ENCODE measurements around the gene FBXO45. TPM values are rescaled to one million over a fixed set of nuclear protein-coding genes. Genes with fewer than 3 reads are reported as not detected.
"Not testable (repeated sequence)": the region's sequence is repeated elsewhere in the genome, so short reads cannot be mapped to it uniquely, and the experiment has no call there.

FBXO45 gene
- total RNA-seq, 1 experiment from 2014 or later = 14.0 TPM

DNA sequence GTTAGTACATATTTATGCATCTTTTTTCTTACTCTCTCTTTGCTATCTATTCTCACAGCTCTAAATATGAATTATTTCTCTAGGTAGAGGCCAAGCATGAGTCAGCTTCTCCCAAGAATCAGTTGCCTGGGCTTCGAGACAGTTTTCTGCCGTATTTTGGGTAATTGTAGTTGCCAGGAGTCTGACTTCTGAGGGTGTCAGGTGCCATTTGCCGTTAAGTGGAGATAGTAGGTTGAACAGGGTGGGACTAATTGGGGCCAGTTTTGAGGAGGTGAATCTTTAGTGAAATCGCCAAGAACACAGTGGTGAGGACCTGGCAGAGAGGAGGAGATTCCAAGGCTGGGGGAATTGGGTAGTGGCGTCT lies 63.2 kb downstream of the FBXO45 start:
- DNase-seq (ENCODE audit: low read depth, low spot score) = no peak
- in situ Hi-C loops (cut with HindIII; ENCODE audit: low pct_unique_long_range_greater_than_20kb, low sequenced_read_pairs) = no loop called here

DNA sequence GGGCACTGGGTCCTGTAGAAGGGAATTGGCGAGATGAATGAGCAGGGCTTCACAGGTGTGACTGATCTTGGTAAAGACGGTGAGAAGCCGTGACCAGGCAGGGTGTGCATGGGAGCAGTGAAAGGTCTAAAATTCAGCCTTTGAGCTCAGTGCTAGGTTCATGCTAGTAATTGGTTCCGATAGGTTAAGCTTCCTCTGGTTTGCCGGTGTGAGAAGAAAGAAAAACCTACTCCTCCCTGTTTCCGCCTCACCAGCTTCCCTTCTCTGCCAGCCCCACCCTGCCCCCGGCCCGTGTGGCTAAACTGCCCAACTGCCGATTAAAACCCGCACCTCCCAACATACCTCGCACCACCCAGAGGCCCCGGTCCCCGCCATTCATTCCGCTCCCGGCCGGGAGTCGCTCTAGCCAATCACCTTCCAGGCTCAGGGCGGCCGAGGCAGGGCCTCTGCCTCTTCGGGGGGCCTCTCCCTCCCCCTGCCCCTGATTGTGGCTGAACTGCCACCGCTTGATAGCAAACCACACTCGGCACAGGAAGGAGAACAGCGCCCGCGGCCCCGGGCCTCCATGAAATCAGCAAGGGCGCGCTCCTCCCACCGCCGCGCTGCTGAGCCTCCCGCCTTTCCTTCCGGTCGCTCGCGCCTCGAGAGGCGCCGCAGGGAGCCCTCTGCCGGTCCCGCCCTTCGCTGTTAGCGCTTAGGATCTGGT lies 63.7 kb downstream of the FBXO45 start:
- DNase-seq (ENCODE audit: low read depth, low spot score) = peak; percentile 73
- in situ Hi-C loops (cut with HindIII; ENCODE audit: low pct_unique_long_range_greater_than_20kb, low sequenced_read_pairs) = no loop called here

DNA sequence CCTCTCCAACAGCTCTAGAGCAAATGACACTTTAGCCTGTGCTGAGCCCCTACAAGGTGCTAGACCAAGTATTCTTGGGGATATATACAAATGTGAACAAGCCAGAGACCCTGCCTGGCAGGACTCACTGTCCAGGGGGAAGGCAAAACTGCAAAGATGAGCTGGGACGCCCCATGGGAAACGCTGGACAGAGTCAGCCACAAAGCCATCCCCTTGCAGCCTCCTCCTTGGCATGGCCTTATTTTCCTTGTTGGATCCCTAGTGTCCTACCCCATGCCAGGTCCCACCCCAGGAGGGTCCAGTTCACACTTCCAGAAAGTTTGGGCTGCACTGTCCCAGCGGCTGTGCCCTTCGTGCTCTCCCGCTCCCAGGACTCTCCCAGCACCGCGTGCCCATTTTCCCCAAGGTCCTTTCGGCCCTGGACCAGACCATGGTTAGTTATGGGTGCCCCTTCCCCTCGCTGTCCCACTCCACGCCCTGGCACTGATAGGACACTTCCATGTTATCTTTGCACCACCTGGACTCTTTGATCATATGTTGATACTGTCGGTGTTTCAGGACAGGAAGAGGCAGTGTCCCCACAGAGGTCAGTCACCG lies 65.2 kb downstream of the FBXO45 start:
- no peak for DNase-seq (ENCODE audit: low read depth, low spot score)
- in situ Hi-C loops (cut with HindIII; ENCODE audit: low pct_unique_long_range_greater_than_20kb, low sequenced_read_pairs) = no loop called here

DNA sequence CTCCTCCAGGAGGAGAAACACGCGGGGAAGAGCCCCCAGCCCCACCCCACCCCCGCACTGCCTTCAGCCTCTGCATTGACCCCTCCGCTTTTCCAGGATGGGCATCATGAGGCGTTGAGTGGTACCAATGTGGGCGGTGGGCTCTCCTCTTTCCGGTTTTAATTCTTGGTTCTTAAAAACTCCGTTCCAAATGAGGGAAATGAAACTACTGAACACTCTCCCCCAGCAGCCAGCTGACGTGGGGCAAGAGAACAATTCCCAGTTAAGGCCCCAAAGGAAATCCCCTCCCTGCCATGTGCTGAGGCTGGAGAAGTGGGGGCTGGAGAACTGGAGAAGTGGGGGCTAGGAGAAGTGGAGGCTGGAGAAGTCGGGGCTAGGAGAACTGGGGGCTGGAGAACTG lies 65.8 kb downstream of the FBXO45 start:
- no peak for DNase-seq (ENCODE audit: low read depth, low spot score)
- in situ Hi-C loops (cut with HindIII; ENCODE audit: low pct_unique_long_range_greater_than_20kb, low sequenced_read_pairs) = no loop called here

DNA sequence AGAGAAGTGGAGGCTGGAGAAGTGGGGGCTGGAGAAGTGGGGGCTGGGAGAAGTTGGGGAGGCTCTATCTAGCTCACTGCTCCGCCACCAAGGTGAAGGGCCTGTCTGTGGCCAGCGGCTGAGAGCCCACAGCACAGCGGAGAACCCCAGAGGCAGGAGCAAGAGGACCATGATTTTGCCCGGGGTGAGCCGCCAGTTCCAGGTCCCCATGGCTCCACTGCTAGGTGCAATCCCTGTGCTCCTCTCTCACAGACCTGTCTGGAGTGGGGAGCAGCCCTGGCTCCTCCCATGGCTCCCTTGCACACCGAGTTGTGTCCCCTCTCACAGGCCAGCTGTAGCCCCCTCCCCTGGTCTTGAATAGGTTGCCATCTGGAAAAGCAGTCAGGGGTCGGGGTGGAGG lies 66.4 kb downstream of the FBXO45 start:
- in situ Hi-C loops (cut with HindIII; ENCODE audit: low pct_unique_long_range_greater_than_20kb, low sequenced_read_pairs) = no loop called here
- no peak for DNase-seq (ENCODE audit: low read depth, low spot score)

DNA sequence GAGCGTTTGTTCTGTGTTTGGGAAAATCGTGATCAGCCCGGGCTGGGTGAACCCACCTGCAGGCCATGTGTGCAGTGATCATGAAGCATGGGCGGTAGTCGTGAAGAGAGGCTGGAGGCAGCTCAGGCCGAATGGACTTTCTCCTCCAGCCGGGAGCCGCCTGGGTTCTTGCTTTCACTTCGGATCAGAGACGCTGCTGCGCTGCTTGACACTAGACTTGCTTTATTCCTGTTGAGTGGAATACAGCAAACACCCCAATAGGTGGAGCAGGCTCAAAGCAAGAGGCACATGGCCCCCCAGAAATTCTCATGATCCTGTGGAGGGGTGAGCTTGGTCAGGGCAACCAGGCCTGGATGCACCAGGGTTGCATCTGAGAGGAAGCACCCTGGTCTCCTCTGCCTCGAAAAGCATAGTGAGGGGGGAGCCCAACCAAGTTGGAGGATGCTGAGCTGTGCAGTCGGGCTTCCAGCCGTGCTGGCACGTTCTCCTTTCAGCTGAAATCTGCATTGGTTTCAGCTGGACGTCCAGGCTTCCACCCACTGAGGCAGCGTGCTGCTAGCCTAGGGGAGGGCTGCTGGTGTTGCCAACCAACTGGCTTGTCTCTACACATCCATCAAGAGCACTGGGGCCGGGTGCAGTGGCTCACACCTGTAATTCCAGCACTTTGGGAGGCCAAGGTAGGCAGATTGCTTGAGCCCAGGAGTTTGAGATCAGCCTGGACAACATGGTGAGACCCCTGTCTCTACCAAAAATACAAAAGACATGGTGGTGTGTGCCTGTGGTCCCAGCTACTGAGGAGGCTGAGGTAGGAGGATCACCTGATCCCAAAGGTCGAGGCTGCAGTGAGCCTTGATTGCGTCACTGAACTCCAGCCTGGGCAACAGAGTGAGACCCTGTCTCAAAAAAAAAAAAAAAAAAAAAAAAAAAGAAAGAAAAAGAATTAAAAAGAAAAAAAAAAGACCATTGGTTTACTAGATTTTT lies 68.2 kb downstream of the FBXO45 start:
- in situ Hi-C loops (cut with HindIII; ENCODE audit: low pct_unique_long_range_greater_than_20kb, low sequenced_read_pairs) = no loop called here
- DNase-seq (ENCODE audit: low read depth, low spot score) = no peak

DNA sequence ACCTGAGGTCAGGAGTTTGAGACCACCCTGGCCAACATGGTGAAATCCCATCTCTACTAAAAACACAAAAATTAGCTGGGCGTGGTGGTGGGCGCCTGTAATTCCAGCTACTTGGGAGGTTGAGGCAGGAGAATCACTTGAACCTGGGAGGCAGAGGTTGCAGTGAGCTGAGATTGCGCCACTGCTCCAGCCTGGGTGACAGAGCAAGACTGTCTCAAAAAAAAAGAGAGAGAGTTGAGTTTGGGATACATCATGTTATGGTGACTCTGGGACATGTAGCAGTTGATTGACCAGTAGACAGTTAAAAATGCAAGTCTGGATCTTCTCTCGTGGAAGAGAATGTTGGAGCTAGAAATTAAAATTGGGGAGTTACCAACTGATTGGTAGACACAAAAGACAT lies 69.5 kb downstream of the FBXO45 start:
- DNase-seq (ENCODE audit: low read depth, low spot score); in situ Hi-C loops (cut with HindIII; ENCODE audit: low pct_unique_long_range_greater_than_20kb, low sequenced_read_pairs): not testable (repeated sequence)

Small RNA genes within 50 kb of the gene (small RNA-seq; reads per million reads assigned to genes)
- 0.02 to 0.14 reads per million in 2 experiments for gene RPS29P3

Other genes starting within 250 kb of the FBXO45 start
- gene TM4SF19, start 230.3 kb upstream of the FBXO45 start, total RNA-seq (2014; rRNA removed; shearing (Covaris generic)) = 0.80 and 4.0 TPM in 2 replicates
- 10.0 and 13.3 TPM in 2 replicates for gene UBXN7, start 136.2 kb upstream of the FBXO45 start, total RNA-seq (2014; rRNA removed; shearing (Covaris generic))
- 7.1 and 7.7 TPM in 2 replicates for gene RNF168, start 64.9 kb upstream of the FBXO45 start, total RNA-seq (2014; rRNA removed; shearing (Covaris generic))
- not detected in 2 replicates for gene SMCO1, start 53.3 kb upstream of the FBXO45 start, total RNA-seq (2014; rRNA removed; shearing (Covaris generic))
- gene WDR53, start 106 bp upstream of the FBXO45 start, total RNA-seq (2014; rRNA removed; shearing (Covaris generic)) = 6.6 and 7.1 TPM in 2 replicates
- gene NRROS, start 71.0 kb downstream of the FBXO45 start, total RNA-seq (2014; rRNA removed; shearing (Covaris generic)) = 3.2 and 6.2 TPM in 2 replicates
- gene CEP19, start 143.6 kb downstream of the FBXO45 start, total RNA-seq (2014; rRNA removed; shearing (Covaris generic)) = 4.5 and 6.7 TPM in 2 replicates
- gene PIGX, start 143.7 kb downstream of the FBXO45 start, total RNA-seq (2014; rRNA removed; shearing (Covaris generic)) = 51.5 and 58.9 TPM in 2 replicates
- 26.7 and 30.8 TPM in 2 replicates for gene PAK2, start 171.2 kb downstream of the FBXO45 start, total RNA-seq (2014; rRNA removed; shearing (Covaris generic))